Loucy (cell line): ENCODE measurements around the gene NRXN3.

Experiments
- H2AFZ ChIP-seq: fragments of 200-600 bp; sonication (generic); 2 replicates; pipeline ENCODE4 v1.6.0; 2016; ENCODE audit warnings: antibody characterized with exemption, mild to moderate bottlenecking, low read length, moderate library complexity
- H3F3A ChIP-seq: fragments of 200-600 bp; 2 replicates; pipeline ENCODE4 v1.6.0; 2016; ENCODE audit warnings: antibody characterized with exemption, low read depth, mild to moderate bottlenecking
- H3K27me3 ChIP-seq: fragments of 200-600 bp; sonication (generic); 2 replicates; pipeline ENCODE4 v1.6.1; 2014; ENCODE audit warnings: low read length, mild to moderate bottlenecking; ENCODE audit not compliant: insufficient read depth, poor library complexity, severe bottlenecking
- H3K36me3 ChIP-seq: fragments of 200-600 bp; sonication (generic); 2 replicates; pipeline ENCODE4 v1.6.1; 2016; ENCODE audit warnings: low read length; ENCODE audit not compliant: insufficient read depth
- H3K4me1 ChIP-seq: fragments of 200-600 bp; sonication (generic); 2 replicates; pipeline ENCODE4 v1.5.1; 2014; ENCODE audit warnings: low read length, mild to moderate bottlenecking; ENCODE audit not compliant: insufficient read depth, poor library complexity, severe bottlenecking
- H3K4me2 ChIP-seq: fragments of 200-600 bp; sonication (generic); 2 replicates; pipeline ENCODE4 v1.6.0; 2014; ENCODE audit warnings: antibody characterized with exemption, low read length, low read depth, mild to moderate bottlenecking; ENCODE audit not compliant: poor library complexity, severe bottlenecking
- H3K4me3 ChIP-seq: fragments of 200-600 bp; sonication (generic); 2 replicates; pipeline ENCODE4 v1.5.1; 2014; ENCODE audit warnings: low read length, mild to moderate bottlenecking, mixed read lengths; ENCODE audit not compliant: poor library complexity, severe bottlenecking
- H3K79me2 ChIP-seq: fragments of 200-600 bp; sonication (generic); 2 replicates; pipeline ENCODE4 v1.6.1; 2014; ENCODE audit warnings: low read length; ENCODE audit not compliant: insufficient read depth
- H3K9ac ChIP-seq: fragments of 200-600 bp; sonication (generic); 2 replicates; pipeline ENCODE4 v1.6.0; 2014; ENCODE audit warnings: mild to moderate bottlenecking, low read depth, low read length, moderate library complexity; ENCODE audit not compliant: poor library complexity, severe bottlenecking
- H3K9me2 ChIP-seq: fragments of 200-600 bp; sonication (generic); replicated peaks from 2 replicates; pipeline ENCODE4 v1.6.1; 2016; ENCODE audit warnings: low read depth, low read length, mixed read lengths
- H3K9me3 ChIP-seq: fragments of 200-600 bp; sonication (generic); 2 replicates; pipeline ENCODE4 v1.6.1; 2014; ENCODE audit warnings: mild to moderate bottlenecking, antibody characterized with exemption, low read length, low read depth; ENCODE audit not compliant: insufficient read depth
- H4K20me1 ChIP-seq: fragments of 200-600 bp; sonication (generic); 2 replicates; pipeline ENCODE4 v1.6.0; 2014; ENCODE audit warnings: antibody characterized with exemption, low read length, mild to moderate bottlenecking; ENCODE audit not compliant: insufficient read depth, poor library complexity, severe bottlenecking
- EZH2phosphoT487 ChIP-seq: fragments of 200-600 bp; IDR thresholded peaks from 2 replicates; pipeline ENCODE4 v1.6.1; 2018; ENCODE audit warnings: antibody characterized with exemption, mild to moderate bottlenecking, moderate library complexity, borderline replicate concordance
- TF ChIP-seq, protein P1 (sequence below): fragments of 200-600 bp; sonication (generic); conservative IDR thresholded peaks from 2 replicates; pipeline ENCODE4 v1.5.1; 2014; ENCODE audit warnings: mild to moderate bottlenecking, antibody characterized with exemption, low read length

Gene NRXN3

DNA sequence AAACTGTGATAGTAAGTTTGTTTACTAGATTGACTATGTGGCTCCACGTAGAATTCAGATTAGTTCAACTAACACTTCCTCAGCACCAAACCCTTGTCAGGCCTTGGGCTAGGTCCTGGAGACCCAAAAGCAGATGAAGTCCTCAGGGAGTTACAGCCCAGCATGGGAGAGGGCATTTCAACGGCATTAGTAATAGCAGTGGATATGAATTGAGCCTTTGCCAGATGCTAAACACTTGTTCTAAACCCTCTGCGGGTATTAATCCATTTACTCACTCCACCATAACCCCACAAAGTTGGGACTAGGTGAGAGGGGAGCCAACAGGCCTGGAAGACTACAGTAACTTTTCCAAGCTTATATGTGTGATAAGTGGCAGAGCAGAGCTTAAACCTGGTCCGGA is 1326.5 kb downstream of the NRXN3 start:
- no peaks in the 10 kb centered on the region for H3K36me3 ChIP-seq
- no peaks in the 10 kb centered on the region for H3K9me3 ChIP-seq
- no peak overlapping the region for H2AFZ ChIP-seq
- no peak overlapping the region for H3K4me3 ChIP-seq
- H3F3A ChIP-seq: no peaks in the 10 kb centered on the region
- H3K9ac ChIP-seq: no peak overlapping the region
- H3K9me2 ChIP-seq: no peaks in the 10 kb centered on the region
- no peaks in the 10 kb centered on the region for H3K4me1 ChIP-seq
- H3K4me2 ChIP-seq: no peak overlapping the region
- TF ChIP-seq EZH2phosphoT487: no peak
- TF ChIP-seq, protein P1, sequence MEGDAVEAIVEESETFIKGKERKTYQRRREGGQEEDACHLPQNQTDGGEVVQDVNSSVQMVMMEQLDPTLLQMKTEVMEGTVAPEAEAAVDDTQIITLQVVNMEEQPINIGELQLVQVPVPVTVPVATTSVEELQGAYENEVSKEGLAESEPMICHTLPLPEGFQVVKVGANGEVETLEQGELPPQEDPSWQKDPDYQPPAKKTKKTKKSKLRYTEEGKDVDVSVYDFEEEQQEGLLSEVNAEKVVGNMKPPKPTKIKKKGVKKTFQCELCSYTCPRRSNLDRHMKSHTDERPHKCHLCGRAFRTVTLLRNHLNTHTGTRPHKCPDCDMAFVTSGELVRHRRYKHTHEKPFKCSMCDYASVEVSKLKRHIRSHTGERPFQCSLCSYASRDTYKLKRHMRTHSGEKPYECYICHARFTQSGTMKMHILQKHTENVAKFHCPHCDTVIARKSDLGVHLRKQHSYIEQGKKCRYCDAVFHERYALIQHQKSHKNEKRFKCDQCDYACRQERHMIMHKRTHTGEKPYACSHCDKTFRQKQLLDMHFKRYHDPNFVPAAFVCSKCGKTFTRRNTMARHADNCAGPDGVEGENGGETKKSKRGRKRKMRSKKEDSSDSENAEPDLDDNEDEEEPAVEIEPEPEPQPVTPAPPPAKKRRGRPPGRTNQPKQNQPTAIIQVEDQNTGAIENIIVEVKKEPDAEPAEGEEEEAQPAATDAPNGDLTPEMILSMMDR: no peak
- H4K20me1 ChIP-seq: no peaks in the 10 kb centered on the region
- no peaks in the 10 kb centered on the region for H3K79me2 ChIP-seq
- H3K27me3 ChIP-seq: no peaks in the 10 kb centered on the region

DNA sequence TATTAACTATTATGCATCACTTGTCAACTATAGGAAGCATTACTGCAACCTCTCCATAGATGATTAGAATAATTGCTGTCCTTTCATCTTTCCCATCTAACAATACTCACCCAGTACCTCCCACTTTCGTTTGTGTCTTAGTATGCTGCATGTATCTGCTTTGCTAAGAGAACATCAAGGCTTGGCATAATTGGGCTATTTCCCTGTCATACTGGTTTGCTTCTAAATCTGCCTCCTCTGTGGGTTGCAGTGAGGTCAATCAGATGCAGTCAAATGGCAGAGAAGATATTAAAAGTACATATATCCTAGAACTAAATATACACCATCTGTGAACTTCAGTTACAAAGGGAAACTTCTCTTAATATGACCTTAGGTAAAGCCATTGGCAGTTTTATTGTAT is 1330.3 kb downstream of the NRXN3 start:
- Histone ChIP-seq H3K79me2 (no peaks in the 10 kb centered on the region), H3K4me3 (no peak overlapping the region), H3K9me2 (no peaks in the 10 kb centered on the region), H3K9ac (no peak overlapping the region), H3K4me1 (no peaks in the 10 kb centered on the region), H3K27me3 (no peaks in the 10 kb centered on the region), H2AFZ (no peak overlapping the region), H3K9me3 (no peaks in the 10 kb centered on the region), H3K4me2 (no peak overlapping the region), H3F3A (no peaks in the 10 kb centered on the region), H4K20me1 (no peaks in the 10 kb centered on the region), H3K36me3 (no peaks in the 10 kb centered on the region)
- TF ChIP-seq, protein P1: no peak
- no peak for TF ChIP-seq EZH2phosphoT487

DNA sequence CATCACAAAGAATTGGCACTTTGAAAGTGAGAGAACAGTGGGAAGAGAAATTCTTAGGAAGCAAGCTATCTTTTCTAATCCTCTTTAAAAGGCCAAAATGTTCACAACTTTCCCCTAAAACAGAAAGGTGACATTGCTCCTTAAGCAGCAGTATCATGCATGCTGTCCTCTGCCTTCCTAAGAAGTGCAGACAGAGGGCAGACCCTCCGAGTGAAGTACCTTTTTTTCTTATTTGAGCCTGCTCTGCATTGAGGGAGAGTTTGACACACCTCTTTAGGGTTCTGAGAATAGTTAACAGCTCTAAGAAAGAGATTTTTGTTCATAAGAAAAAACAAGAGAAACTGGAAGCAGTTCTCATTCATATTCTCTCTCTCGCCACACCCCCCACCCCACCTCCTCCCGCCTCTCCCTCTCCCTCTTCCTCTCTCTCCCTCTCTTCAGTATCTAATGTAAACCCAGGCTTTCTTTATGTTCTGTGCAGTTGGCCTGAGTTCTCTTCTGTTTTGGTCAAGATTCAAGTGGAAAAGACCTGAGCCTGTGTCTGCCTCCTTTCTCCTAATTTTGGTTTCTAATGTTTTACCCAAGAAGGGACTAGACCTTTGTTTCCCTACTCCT is 1332.1 kb downstream of the NRXN3 start:
- H3K9ac ChIP-seq: no peak overlapping the region
- H3K27me3 ChIP-seq: no peaks in the 10 kb centered on the region
- no peaks in the 10 kb centered on the region for H3K9me3 ChIP-seq
- H3K9me2 ChIP-seq: no peaks in the 10 kb centered on the region
- no peak overlapping the region for H2AFZ ChIP-seq
- no peaks in the 10 kb centered on the region for H3F3A ChIP-seq
- TF ChIP-seq EZH2phosphoT487: no peak
- TF ChIP-seq, protein P1: no peak
- H3K4me1 ChIP-seq: no peaks in the 10 kb centered on the region
- H3K4me2 ChIP-seq: no peak overlapping the region
- H3K36me3 ChIP-seq: no peaks in the 10 kb centered on the region
- H4K20me1 ChIP-seq: no peaks in the 10 kb centered on the region
- no peak overlapping the region for H3K4me3 ChIP-seq
- H3K79me2 ChIP-seq: no peaks in the 10 kb centered on the region
